T-helper 17 cell (primary cell): Measurements from ENCODE around the gene AQP2. TPM values are rescaled to one million over a fixed set of nuclear protein-coding genes. Genes with fewer than 3 reads are reported as not detected.

Experiments used
- ATAC-seq: fragments of 150-1000 bp; cut with Tn5 transposase; 2 replicates; pipeline ENCODE4 v1.10.0; 2021; ENCODE audit warnings: mild to moderate bottlenecking, moderate library complexity
- DNase-seq, 3 donors: peaks; one replicate each; pipeline versions ENCODE4 v3.0.0 to v3.0.0-alpha.2; 2020 to 2021
- H3K9me3 ChIP-seq: one replicate; pipeline ENCODE4 v1.7.0; 2013; ENCODE audit warnings: low read length, mild to moderate bottlenecking; ENCODE audit not compliant: control insufficient read depth, poor library complexity, severe bottlenecking
- H3K27ac Mint-ChIP-seq: one replicate; pipeline ENCODE4 v1.8.0; 2022; ENCODE audit warnings: mild to moderate bottlenecking, moderate library complexity, mixed read lengths
- H3K27me3 Mint-ChIP-seq: one replicate; pipeline ENCODE4 v1.8.0; 2022; ENCODE audit warnings: mixed read lengths
- H3K36me3 Mint-ChIP-seq: one replicate; pipeline ENCODE4 v1.8.0; 2022; ENCODE audit warnings: low read depth, mixed read lengths
- H3K4me1 Mint-ChIP-seq: one replicate; pipeline ENCODE4 v1.8.0; 2022; ENCODE audit warnings: mild to moderate bottlenecking, mixed read lengths
- H3K4me3 Mint-ChIP-seq: one replicate; pipeline ENCODE4 v1.8.0; 2022; ENCODE audit warnings: mild to moderate bottlenecking, moderate library complexity, mixed read lengths
- total RNA-seq, 4 donors: library from RNA in 2 of 4; stranded (reverse) in 2 of 4; gene quantifications; one replicate each; pipeline ENCODE4 v1.2.3 and lab custom pipeline; 2022 to 2026

AQP2 gene
- total RNA-seq, 2 donors from 2014 or later, result not detected

DNA sequence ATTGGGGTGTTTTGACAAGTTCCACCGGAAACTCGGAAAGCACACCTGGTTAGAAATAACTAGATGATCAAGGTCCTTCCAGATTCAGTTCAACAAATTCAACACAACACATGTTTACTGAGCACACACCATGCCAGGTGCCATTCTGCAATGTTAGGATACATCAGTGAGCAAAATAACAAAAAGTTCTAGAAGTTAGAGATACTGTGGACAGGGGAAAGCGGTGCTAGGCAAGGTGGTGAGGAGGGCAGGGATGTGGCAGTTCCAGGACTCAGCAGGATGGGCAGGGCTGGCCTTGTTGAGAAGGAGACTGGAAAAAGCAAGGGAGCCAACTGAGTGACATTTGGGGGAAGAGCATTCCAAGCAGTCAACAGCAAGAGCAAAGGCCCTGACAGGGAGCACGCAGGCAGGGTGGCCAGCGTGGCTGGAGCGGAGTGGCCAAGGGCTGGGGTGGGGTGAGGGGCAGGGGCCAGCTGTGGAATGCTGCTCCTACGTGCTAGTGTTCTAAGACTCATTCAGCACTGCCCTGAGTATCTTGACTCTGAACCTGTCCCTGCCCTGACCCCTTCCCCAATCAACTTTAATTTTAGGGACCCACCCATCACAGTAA, 27.4 kb upstream of the AQP2 start:
- DNase-seq (no peak), ATAC-seq (no peak)
- Mint-ChIP-seq H3K36me3 (no peaks in the 10 kb centered on the region), H3K4me1 (peaks cover 6% of the 10 kb centered on the region), H3K4me3 (no peak overlapping the region), H3K27me3 (peaks cover 5% of the 10 kb centered on the region), H3K27ac (no peak overlapping the region)
- H3K9me3 ChIP-seq, result no peaks in the 10 kb centered on the region

DNA sequence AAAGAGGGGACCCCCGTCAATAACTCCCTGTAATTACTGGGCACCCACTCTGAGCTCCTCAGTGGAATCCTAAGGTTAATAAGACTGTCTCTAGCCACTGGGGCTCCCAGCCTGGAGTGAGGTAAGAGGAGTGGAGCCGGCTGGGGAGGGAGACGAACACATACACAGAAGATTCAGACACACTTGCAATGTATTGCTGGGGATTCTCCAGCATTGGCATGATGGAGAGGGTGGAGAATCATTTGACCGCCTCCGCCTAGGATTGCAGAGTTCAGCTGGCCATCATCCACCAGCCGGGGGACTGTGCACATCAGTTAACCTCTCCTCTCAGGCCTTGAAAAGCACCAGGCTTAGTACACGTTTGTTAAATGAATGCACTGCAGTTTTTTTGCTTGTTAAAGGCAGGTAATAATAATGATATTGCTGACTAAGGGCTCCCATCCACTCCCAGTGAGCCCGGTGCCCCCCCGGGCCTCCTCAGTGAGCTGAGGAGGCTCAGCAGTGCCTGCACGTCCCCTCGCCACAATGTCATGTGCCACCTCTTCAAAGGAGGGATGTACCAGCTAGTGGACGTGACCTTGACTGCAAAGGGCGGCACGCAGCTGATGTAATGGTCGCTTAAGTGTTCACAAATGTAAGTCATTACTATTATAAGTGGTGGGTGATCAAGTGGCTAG, 26.5 kb upstream of the AQP2 start:
- no peaks in the 10 kb centered on the region for H3K27me3 Mint-ChIP-seq

DNA sequence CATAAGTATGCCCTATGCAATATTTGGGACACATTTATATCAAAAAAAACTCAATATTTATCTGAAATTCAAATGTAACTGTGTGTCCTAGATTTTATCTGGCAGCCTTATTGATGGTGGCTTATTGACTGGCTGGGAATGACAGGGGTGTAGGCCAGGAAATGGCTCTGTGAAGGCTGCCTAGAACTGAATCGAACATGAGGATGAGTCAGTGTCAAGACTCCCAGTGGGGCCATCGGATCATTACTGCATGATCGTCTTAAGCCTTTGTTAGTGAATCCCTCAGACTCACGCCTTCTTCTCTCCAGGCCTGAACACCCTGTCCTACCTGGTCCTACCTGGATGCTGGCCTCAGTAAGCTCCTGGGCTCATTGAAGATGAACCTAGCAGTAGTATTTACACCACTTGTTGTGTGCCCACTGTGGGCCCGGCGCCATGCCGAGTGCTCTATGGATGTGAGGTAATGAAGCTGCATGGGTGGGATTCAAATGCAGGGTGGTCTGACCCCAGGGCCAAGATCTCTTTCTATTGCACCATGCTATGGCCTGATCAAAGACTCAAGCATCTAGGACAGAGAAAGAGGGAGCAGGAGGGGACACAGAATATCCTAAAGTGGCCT, 25.8 kb upstream of the AQP2 start:
- Mint-ChIP-seq H3K36me3 (no peaks in the 10 kb centered on the region), H3K4me3 (no peak overlapping the region), H3K27me3 (peaks cover under 1% of the 10 kb centered on the region), H3K27ac (no peak overlapping the region), H3K4me1 (peaks cover 6% of the 10 kb centered on the region)
- DNase-seq (no peak), ATAC-seq (no peak)
- H3K9me3 ChIP-seq, result no peaks in the 10 kb centered on the region

More for the DNA sequence above, 26.5 kb upstream of the AQP2 start:
- Mint-ChIP-seq H3K4me3 (no peak overlapping the region), H3K27ac (no peak overlapping the region), H3K4me1 (peaks cover 6% of the 10 kb centered on the region), H3K36me3 (no peaks in the 10 kb centered on the region)
- DNase-seq, result no peak
- ATAC-seq, result no peak
- no peaks in the 10 kb centered on the region for H3K9me3 ChIP-seq

DNA sequence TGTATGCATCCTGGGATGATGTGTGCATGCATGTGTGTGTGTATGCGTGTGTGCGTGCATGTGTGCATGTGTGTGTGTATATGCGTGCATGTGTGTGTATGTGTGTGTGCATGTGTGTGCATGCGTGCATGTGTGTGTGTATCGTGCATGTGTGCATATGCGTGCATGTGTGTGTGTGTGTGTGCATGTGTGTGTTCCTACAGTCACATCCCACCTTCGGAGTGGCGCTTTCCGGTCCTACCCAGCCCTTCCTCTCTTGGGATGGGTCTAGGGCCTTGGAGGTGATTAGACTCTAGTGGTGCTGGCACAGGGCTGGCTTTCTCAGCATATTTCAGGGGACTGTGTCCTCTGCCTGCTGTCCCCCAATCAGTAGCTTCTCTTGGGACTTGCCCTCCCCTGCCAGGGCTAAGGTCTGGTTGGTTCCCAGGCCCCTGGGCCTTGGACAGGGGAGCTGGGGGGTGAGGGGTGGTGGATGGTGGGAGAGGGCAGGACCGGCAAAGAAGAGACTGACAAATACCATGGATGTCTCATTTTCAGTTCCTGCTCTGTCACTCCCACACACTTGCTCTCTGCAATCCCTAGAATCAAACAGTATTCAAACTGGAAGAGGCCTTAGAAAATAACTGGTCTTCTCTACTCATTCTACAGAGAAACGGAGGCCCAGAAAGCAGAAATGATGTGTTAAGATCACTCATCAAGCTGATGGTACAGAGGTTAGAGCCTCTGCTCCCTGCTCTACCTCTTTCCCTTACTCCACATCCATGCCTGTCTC, 24.9 kb upstream of the AQP2 start:
- no peak for ATAC-seq
- no peak overlapping the region for H3K4me3 Mint-ChIP-seq
- H3K27ac Mint-ChIP-seq, result no peak overlapping the region
- no peaks in the 10 kb centered on the region for H3K36me3 Mint-ChIP-seq
- DNase-seq, result no peak
- H3K27me3 Mint-ChIP-seq, result peaks cover 4% of the 10 kb centered on the region
- no peaks in the 10 kb centered on the region for H3K9me3 ChIP-seq
- peaks cover 6% of the 10 kb centered on the region for H3K4me1 Mint-ChIP-seq

GRCh38 chr12:49928471-49928870, 22.1 kb upstream of the AQP2 start:
- Mint-ChIP-seq H3K27me3 (peaks cover 9% of the 10 kb centered on the region), H3K36me3 (no peaks in the 10 kb centered on the region), H3K4me1 (no peaks in the 10 kb centered on the region), H3K27ac (no peak overlapping the region), H3K4me3 (no peak overlapping the region)
- no peak for ATAC-seq
- no peaks in the 10 kb centered on the region for H3K9me3 ChIP-seq
- DNase-seq, result no peak

GRCh38 chr12:49929581-49929980, 21.0 kb upstream of the AQP2 start:
- no peak for DNase-seq
- no peak for ATAC-seq
- H3K9me3 ChIP-seq, result no peaks in the 10 kb centered on the region
- H3K4me3 Mint-ChIP-seq, result no peak overlapping the region
- peaks cover 2% of the 10 kb centered on the region for H3K36me3 Mint-ChIP-seq
- H3K27me3 Mint-ChIP-seq, result peaks cover 12% of the 10 kb centered on the region
- peaks cover 1% of the 10 kb centered on the region for H3K4me1 Mint-ChIP-seq
- H3K27ac Mint-ChIP-seq, result no peak overlapping the region

- H3K27me3 Mint-ChIP-seq, result peaks cover 20% of the 10 kb centered on the region
- no peaks in the 10 kb centered on the region for H3K9me3 ChIP-seq
- peaks cover 4% of the 10 kb centered on the region for H3K4me1 Mint-ChIP-seq
- ATAC-seq (no peak), DNase-seq (no peak)
- peaks cover 3% of the 10 kb centered on the region for H3K36me3 Mint-ChIP-seq
- no peak overlapping the region for H3K27ac Mint-ChIP-seq
- no peak overlapping the region for H3K4me3 Mint-ChIP-seq
Measured at GRCh38 chr12:49930515-49931288, 19.8 kb upstream of the AQP2 start.

- H3K4me3 Mint-ChIP-seq, result no peak overlapping the region
Measured at GRCh38 chr12:49932023-49932422, 18.5 kb upstream of the AQP2 start.

DNA sequence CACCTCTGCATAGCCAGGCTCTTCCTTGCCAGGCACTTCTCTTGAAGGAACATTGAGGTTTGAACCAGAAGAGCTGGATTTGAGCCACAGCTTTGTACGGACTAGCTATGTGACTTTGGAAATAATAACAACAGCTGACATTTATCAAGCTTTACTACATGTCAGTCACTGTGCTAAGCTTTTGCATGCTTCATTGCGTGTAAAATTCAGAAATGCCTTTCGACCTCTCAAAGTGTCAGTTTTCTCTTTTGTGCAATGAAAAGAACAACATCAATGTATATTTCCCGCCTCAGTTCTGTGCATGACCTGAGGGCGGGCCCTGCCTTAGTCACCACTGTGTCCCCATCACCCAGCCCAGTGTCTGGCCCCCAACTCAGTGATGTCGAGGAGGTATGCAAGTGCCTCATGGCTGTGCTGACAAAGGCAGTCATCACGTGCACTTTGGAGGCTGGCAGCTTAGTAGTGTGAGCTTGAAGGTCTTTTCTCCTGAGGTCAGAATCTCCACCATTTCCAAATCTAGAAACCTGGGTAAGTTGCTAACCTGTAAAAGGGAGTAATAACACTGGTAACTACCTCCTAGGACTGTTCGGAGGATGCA, 17.9 kb upstream of the AQP2 start:
- ATAC-seq (no peak), DNase-seq (no peak)
- H3K4me1 Mint-ChIP-seq, result peaks cover 4% of the 10 kb centered on the region
- H3K27ac Mint-ChIP-seq, result no peak overlapping the region
- peaks cover 3% of the 10 kb centered on the region for H3K36me3 Mint-ChIP-seq
- H3K9me3 ChIP-seq, result no peaks in the 10 kb centered on the region
- H3K27me3 Mint-ChIP-seq, result peaks cover 29% of the 10 kb centered on the region
- no peak overlapping the region for H3K4me3 Mint-ChIP-seq

More at GRCh38 chr12:49932023-49932422, 18.5 kb upstream of the AQP2 start:
- no peaks in the 10 kb centered on the region for H3K9me3 ChIP-seq
- Mint-ChIP-seq H3K4me1 (peaks cover 4% of the 10 kb centered on the region), H3K36me3 (peaks cover 3% of the 10 kb centered on the region), H3K27me3 (peaks cover 24% of the 10 kb centered on the region), H3K27ac (no peak overlapping the region)
- ATAC-seq (no peak), DNase-seq (no peak)

DNA sequence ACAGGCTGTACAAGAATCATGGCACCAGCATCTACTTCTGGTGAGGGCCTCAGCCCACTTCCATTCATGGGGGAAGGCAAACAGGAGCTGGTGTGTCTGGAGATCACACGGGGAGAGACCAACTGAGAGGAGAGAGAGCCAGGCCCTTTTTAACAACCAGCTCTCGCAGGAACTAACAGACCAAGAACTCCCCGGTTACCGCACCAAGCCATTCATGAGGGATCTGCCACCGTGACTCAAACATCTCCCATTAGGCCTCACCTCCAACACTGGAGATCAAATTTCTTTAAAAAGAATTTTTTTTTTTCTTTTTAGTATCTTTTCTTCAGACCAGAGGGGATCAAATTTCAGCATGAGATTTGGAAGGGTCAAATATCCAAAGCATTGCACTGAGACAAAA, 16.7 kb upstream of the AQP2 start:
- ATAC-seq (no peak), DNase-seq (no peak)
- H3K4me1 Mint-ChIP-seq, result peaks cover 4% of the 10 kb centered on the region
- H3K27me3 Mint-ChIP-seq, result peaks cover 29% of the 10 kb centered on the region
- H3K4me3 Mint-ChIP-seq, result no peak overlapping the region
- peak overlapping the region; percentile 27 for H3K27ac Mint-ChIP-seq
- H3K9me3 ChIP-seq, result no peaks in the 10 kb centered on the region
- H3K36me3 Mint-ChIP-seq, result peaks cover 3% of the 10 kb centered on the region

DNA sequence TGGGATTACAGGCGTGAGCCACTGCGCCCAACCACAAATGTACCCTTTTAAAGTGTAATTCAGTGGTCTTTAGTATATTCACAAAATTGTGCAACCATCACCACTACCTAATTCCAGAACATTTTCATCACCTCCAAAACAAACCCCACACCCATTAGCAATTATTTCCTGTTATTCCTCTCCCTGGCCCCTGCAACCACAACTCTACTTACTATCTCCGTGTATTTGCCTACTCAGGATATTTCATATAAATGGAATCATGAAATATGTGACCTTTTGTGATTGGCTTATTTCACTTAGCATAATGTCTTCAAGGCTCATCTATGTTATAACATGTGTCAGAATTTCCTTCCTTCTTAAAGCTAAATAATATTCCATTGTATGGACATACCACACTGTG, 16.0 kb upstream of the AQP2 start:
- H3K9me3 ChIP-seq, result no peaks in the 10 kb centered on the region
- ATAC-seq (no peak), DNase-seq (no peak)
- Mint-ChIP-seq H3K4me3 (no peak overlapping the region), H3K4me1 (peaks cover 4% of the 10 kb centered on the region), H3K27ac (no peak overlapping the region), H3K36me3 (peaks cover 3% of the 10 kb centered on the region), H3K27me3 (peaks cover 29% of the 10 kb centered on the region)

- Mint-ChIP-seq H3K27ac (no peak overlapping the region), H3K4me1 (peaks cover 11% of the 10 kb centered on the region), H3K4me3 (no peak overlapping the region), H3K36me3 (peaks cover 3% of the 10 kb centered on the region), H3K27me3 (peaks cover 25% of the 10 kb centered on the region)
- H3K9me3 ChIP-seq, result no peaks in the 10 kb centered on the region
- DNase-seq (no peak), ATAC-seq (no peak)
Measured at GRCh38 chr12:49936925-49937324, 13.6 kb upstream of the AQP2 start.
